Measurements from ENCODE around the gene WNT7B.
A peak's percentile ranks its signal among the peaks of the same experiment; 100 is the strongest.
"Not testable (repeated sequence)": the region's sequence is repeated elsewhere in the genome, so short reads cannot be mapped to it uniquely, and the experiment has no call there.

Gene WNT7B

GRCh38 chr22:46008836-46009596, 32.1 kb upstream of the WNT7B start:
- no peak for DNase-seq (ENCODE audit: extremely low read depth in 1 of 2, low read depth in 1 of 2)

- no peak for DNase-seq (ENCODE audit: extremely low read depth in 1 of 2, low read depth in 1 of 2)
Measured at GRCh38 chr22:46008291-46008690, 31.3 kb upstream of the WNT7B start.

GRCh38 chr22:46007848-46008261, 30.9 kb upstream of the WNT7B start:
- DNase-seq (ENCODE audit: extremely low read depth in 1 of 2, low read depth in 1 of 2) = no peak

GRCh38 chr22:46007003-46007847, 30.3 kb upstream of the WNT7B start:
- DNase-seq (ENCODE audit: extremely low read depth in 1 of 2, low read depth in 1 of 2) = no peak

- DNase-seq (ENCODE audit: extremely low read depth in 1 of 2, low read depth in 1 of 2) = peak; percentile 73 to 88
Measured at GRCh38 chr22:46006379-46007002, 29.5 kb upstream of the WNT7B start.

GRCh38 chr22:46005116-46005705, 28.2 kb upstream of the WNT7B start:
- DNase-seq (ENCODE audit: extremely low read depth in 1 of 2, low read depth in 1 of 2) = not testable (repeated sequence)

GRCh38 chr22:46004105-46004866, 27.3 kb upstream of the WNT7B start:
- DNase-seq (ENCODE audit: extremely low read depth in 1 of 2, low read depth in 1 of 2) = no peak

GRCh38 chr22:46003271-46004091, 26.5 kb upstream of the WNT7B start:
- no peak for DNase-seq (ENCODE audit: extremely low read depth in 1 of 2, low read depth in 1 of 2)

- no peak for DNase-seq (ENCODE audit: extremely low read depth in 1 of 2, low read depth in 1 of 2)
Measured at GRCh38 chr22:46002757-46003270, 25.9 kb upstream of the WNT7B start.

- DNase-seq (ENCODE audit: extremely low read depth in 1 of 2, low read depth in 1 of 2) = no peak
Measured at GRCh38 chr22:46001426-46002106, 24.6 kb upstream of the WNT7B start.

GRCh38 chr22:46001046-46001425, 24.1 kb upstream of the WNT7B start:
- DNase-seq (ENCODE audit: extremely low read depth in 1 of 2, low read depth in 1 of 2) = no peak

GRCh38 chr22:46000081-46001027, 23.4 kb upstream of the WNT7B start:
- DNase-seq (ENCODE audit: extremely low read depth in 1 of 2, low read depth in 1 of 2) = no peak

- no peak for DNase-seq (ENCODE audit: extremely low read depth in 1 of 2, low read depth in 1 of 2)
Measured at GRCh38 chr22:45999379-45999971, 22.5 kb upstream of the WNT7B start.

- DNase-seq (ENCODE audit: extremely low read depth in 1 of 2, low read depth in 1 of 2) = no peak
Measured at GRCh38 chr22:45998638-45999378, 21.8 kb upstream of the WNT7B start.

- DNase-seq (ENCODE audit: extremely low read depth in 1 of 2, low read depth in 1 of 2) = no peak
Measured at GRCh38 chr22:45997777-45998637, 21.0 kb upstream of the WNT7B start.
